Effector memory CD4-positive, alpha-beta T cell (primary cell): ENCODE data around the gene MED25.

Source experiments
- DNase-seq, 3 donors: peaks; one replicate each; pipeline ENCODE4 v3.0.0-alpha.2; 2020
- H3K27ac ChIP-seq: 2 replicates; pipeline ENCODE4 v1.7.0; 2013; ENCODE audit warnings: mild to moderate bottlenecking, low read length, moderate library complexity; ENCODE audit not compliant: insufficient read depth, poor library complexity, severe bottlenecking
- H3K27me3 ChIP-seq: replicated peaks from 2 replicates; pipeline ENCODE4 v1.7.0; 2013; ENCODE audit warnings: mild to moderate bottlenecking, low read length; ENCODE audit not compliant: insufficient read depth, control insufficient read depth, poor library complexity, severe bottlenecking
- H3K36me3 ChIP-seq: 2 replicates; pipeline ENCODE4 v1.7.0; 2013; ENCODE audit warnings: mild to moderate bottlenecking, low read length, moderate library complexity; ENCODE audit not compliant: control insufficient read depth, insufficient read depth
- H3K4me1 ChIP-seq: 2 replicates; pipeline ENCODE4 v1.7.0; 2013; ENCODE audit warnings: low read length, mild to moderate bottlenecking; ENCODE audit not compliant: control insufficient read depth, insufficient read depth, poor library complexity, severe bottlenecking
- H3K4me3 ChIP-seq: 2 replicates; pipeline ENCODE4 v1.7.0; 2013; ENCODE audit warnings: low read length, low read depth, mild to moderate bottlenecking; ENCODE audit not compliant: insufficient read depth, poor library complexity, severe bottlenecking
- H3K9me3 ChIP-seq: 2 replicates; pipeline ENCODE4 v1.7.0; 2013; ENCODE audit warnings: mild to moderate bottlenecking, low read length, moderate library complexity; ENCODE audit not compliant: control insufficient read depth

MED25 gene

GRCh38 chr19:49805822-49806619 is 12.1 kb upstream of the MED25 start:
- H3K36me3 ChIP-seq, result peaks cover 19% of the 10 kb centered on the region
- H3K27ac ChIP-seq, result no peak overlapping the region
- no peak overlapping the region for H3K4me3 ChIP-seq
- DNase-seq, result no peak
- H3K4me1 ChIP-seq, result peaks cover 4% of the 10 kb centered on the region
- H3K27me3 ChIP-seq, result no peaks in the 10 kb centered on the region
- H3K9me3 ChIP-seq, result no peaks in the 10 kb centered on the region

DNA sequence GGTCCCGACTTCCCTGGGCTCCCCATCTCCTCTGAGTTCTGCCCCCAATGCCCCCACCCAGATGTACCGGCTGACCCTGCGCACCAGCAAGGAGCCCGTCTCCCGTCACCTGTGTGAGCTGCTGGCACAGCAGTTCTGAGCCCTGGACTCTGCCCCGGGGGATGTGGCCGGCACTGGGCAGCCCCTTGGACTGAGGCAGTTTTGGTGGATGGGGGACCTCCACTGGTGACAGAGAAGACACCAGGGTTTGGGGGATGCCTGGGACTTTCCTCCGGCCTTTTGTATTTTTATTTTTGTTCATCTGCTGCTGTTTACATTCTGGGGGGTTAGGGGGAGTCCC is 11.5 kb upstream of the MED25 start:
- Histone ChIP-seq H3K4me3 (no peak overlapping the region), H3K27ac (no peak overlapping the region), H3K4me1 (peaks cover 4% of the 10 kb centered on the region), H3K36me3 (peaks cover 17% of the 10 kb centered on the region), H3K27me3 (no peaks in the 10 kb centered on the region), H3K9me3 (no peaks in the 10 kb centered on the region)
- no peak for DNase-seq

GRCh38 chr19:49807058-49807903 is 10.8 kb upstream of the MED25 start:
- no peak for DNase-seq
- Histone ChIP-seq H3K27me3 (no peaks in the 10 kb centered on the region), H3K4me1 (peaks cover 4% of the 10 kb centered on the region), H3K27ac (no peak overlapping the region), H3K4me3 (no peak overlapping the region), H3K36me3 (peaks cover 13% of the 10 kb centered on the region), H3K9me3 (no peaks in the 10 kb centered on the region)

GRCh38 chr19:49807904-49808675 is 10.0 kb upstream of the MED25 start:
- no peak overlapping the region for H3K4me3 ChIP-seq
- H3K36me3 ChIP-seq, result peaks cover 9% of the 10 kb centered on the region
- H3K27ac ChIP-seq, result peak overlapping the region; percentile 35

DNA sequence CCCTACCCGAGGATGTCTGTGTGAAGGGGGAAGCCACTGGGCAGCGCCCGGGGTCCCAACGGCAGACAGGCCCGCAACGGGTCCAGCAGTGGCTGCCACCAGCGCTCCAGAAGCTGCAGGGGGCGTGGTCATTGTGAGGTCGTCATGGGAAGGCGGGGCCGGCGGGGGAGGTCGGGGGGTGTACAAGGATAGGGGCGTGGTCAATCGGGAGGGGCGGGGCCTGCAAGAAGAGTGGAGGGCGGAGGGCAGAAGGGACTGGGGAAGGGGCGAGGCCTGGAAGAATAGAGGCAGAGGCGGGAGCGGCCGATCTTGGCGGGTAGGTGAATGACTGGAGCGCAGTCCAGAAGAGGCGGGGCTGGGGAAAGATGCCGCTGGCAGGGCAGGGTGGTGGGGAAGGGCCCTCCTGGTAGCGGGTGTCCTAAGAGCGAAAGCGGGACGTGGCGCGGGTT is 9.4 kb upstream of the MED25 start:
- H3K27ac ChIP-seq, result peak overlapping the region; percentile 67
- peak; percentile 76 to 92 (median 81) for DNase-seq
- H3K36me3 ChIP-seq, result peaks cover 3% of the 10 kb centered on the region
- peak overlapping the region; percentile 54 for H3K4me3 ChIP-seq
- peaks cover 10% of the 10 kb centered on the region for H3K4me1 ChIP-seq
- no peaks in the 10 kb centered on the region for H3K27me3 ChIP-seq
- H3K9me3 ChIP-seq, result no peaks in the 10 kb centered on the region

More at GRCh38 chr19:49807904-49808675, 10.0 kb upstream of the MED25 start:
- Histone ChIP-seq H3K4me1 (peaks cover 10% of the 10 kb centered on the region), H3K9me3 (no peaks in the 10 kb centered on the region), H3K27me3 (no peaks in the 10 kb centered on the region)
- no peak for DNase-seq

GRCh38 chr19:49809160-49809940 is 8.7 kb upstream of the MED25 start:
- H3K27ac ChIP-seq, result peak overlapping the region; percentile 67
- H3K27me3 ChIP-seq, result no peaks in the 10 kb centered on the region
- peaks cover 14% of the 10 kb centered on the region for H3K4me1 ChIP-seq
- H3K9me3 ChIP-seq, result no peaks in the 10 kb centered on the region
- peak overlapping the region; percentile 54 for H3K4me3 ChIP-seq
- no peaks in the 10 kb centered on the region for H3K36me3 ChIP-seq
- DNase-seq, result peak; percentile 29 to 39 (median 32)

DNA sequence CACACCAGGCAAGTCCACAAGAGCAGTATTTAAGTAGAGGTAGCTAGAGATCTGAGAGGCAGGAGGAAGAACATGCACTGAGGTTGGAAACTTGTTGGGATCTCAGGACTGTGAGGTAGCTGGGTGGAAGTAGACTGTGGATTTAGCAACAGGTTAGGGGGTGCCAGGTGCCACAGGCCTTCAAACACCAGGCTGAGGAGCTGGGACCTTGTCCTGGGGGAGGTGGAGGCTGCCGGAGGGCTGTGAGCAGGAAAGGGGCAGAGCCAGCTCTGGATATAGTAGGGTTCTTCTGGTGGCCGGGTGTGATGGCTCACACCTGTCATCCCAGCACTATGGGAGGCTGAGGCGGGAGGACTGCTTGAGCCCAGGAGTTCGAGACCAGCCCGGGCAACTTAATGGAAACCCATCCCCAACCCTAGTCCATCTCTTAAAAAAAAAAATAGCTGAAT is 8.1 kb upstream of the MED25 start:
- H3K36me3 ChIP-seq, result no peaks in the 10 kb centered on the region
- peak overlapping the region; percentile 54 for H3K4me3 ChIP-seq
- peaks cover 14% of the 10 kb centered on the region for H3K4me1 ChIP-seq
- H3K27ac ChIP-seq, result no peak overlapping the region
- H3K9me3 ChIP-seq, result no peaks in the 10 kb centered on the region
- DNase-seq, result no peak
- no peaks in the 10 kb centered on the region for H3K27me3 ChIP-seq

DNA sequence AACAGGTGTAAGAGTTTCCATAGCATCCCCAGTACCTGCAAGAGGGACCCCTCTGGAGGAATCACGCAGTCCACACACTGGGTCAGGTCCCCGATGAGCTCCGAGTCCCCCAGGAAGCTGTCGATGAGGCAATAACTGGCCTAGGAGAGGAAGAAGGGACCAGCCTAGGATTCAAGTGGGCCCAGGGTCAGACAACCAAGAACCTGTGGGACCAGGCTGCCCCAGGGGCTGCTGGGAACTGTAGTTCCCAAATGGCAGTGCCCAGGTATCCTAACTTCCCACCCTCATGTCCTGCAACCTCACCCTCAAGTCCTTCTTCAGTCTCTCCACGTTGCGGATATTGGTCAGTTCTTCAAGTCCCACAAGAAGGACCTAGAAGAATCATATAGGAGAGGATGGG is 6.8 kb upstream of the MED25 start:
- H3K9me3 ChIP-seq, result no peaks in the 10 kb centered on the region
- no peaks in the 10 kb centered on the region for H3K36me3 ChIP-seq
- peaks cover 14% of the 10 kb centered on the region for H3K4me1 ChIP-seq
- no peak overlapping the region for H3K27ac ChIP-seq
- H3K4me3 ChIP-seq, result no peak overlapping the region
- no peak for DNase-seq
- no peaks in the 10 kb centered on the region for H3K27me3 ChIP-seq

DNA sequence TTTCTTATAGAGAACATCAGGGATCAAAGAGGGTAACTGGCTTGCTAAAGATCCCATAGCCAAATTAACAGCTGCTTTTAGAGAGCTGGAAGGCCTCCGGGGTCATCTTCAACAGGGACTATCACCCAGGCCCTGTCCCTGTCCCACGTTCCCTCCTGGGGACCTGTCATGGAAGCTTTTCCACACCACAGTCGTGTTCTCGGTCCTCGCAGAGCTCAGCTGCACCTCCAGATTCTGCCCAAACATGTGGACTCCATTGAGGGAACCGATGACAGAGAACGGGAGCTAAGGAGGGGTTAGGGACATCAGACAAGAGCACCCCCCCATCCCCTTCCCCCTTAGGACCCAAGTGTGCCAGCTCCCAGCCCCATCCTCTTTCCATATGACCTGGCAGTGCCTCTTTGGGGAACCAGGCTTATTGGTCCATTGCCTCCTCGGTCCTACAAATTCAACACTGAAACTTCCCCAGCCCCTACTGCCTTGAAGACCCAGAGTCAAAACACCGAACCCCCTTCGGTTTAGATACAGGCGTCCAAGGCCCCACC is 5.6 kb upstream of the MED25 start:
- DNase-seq, result no peak
- H3K27me3 ChIP-seq, result no peaks in the 10 kb centered on the region
- H3K4me3 ChIP-seq, result peak overlapping the region; percentile 69
- H3K4me1 ChIP-seq, result peaks cover 14% of the 10 kb centered on the region
- H3K9me3 ChIP-seq, result no peaks in the 10 kb centered on the region
- H3K27ac ChIP-seq, result peak overlapping the region; percentile 96
- no peaks in the 10 kb centered on the region for H3K36me3 ChIP-seq
